ENCODE data around the gene ZNF467.

The ZNF467 gene

DNA sequence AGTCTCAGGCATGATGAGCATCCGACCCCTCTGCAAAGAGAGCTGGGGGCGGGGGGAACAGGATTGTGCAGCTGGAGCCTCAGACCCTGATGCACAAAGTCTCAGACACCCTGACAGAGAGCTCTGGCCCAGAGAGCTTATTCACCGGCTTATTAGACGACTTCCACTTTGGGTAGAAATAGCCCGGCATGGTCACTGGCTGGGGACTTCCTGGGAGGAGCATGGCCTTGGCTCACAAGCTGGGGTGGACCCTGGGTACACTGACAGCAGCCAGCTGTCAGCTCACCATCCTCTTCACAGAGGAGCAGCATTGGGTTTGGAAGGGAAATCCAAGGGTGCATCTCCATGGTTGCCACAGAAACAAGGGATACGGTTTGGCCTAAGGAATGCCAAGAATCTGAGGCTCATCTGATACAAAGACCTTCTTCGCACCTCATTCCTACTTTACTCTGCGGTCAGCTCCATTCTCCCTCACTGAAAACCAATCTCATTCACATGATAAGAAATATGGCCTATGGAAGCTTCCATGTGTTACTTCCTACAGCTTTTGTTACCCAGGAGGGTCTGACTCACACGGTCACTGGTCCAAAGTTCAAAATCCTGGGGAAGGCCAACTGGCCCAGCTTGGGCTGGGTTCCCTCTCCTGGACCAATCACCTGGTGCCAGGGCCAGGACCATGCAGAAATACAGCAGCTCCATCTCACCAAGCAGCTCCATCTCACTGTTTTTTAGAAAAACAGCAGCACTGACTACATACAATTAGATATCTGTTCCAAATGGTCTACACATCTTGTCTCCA is 25.1 kb downstream of the ZNF467 start:
- no peak for DNase-seq (ENCODE audit: low read depth in 2 of 2)

DNA sequence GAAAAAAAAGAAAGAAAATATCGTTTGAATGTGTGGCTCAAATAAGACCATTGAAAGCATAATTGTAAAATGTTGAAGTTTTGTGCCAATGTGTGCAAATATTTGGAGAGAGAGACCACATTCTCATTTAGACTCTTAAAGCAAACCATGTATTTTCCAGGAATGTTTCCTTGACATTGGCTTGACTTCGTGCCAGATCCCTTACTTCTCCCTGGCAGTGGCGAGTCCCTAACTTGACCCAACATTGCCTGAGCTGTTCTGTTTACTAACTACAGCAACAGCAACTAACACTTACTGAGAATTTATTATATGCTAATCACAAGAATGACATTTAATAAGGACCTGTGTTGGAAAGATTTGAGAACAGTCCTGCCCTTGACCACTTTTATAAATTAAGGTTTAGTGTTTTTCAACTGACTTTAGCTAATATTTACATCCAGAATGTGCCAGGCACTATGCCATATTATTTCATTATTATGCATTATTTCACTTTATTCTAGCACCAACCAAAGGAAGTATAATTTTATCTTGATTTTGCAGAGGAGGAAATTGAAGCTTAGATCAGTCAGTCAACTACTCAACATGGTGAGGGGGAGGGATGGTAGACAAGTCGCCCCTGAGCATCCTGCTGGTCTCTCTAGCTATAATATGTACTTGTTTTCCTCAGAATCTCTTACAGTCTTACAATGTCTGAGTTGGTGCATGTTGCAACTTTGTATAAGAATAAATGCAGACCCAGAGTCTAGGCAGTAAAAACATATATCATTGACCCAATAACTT is 29.7 kb downstream of the ZNF467 start:
- no peak for DNase-seq (ENCODE audit: low read depth in 2 of 2)

GRCh38 chr7:149742075-149742701 is 31.2 kb downstream of the ZNF467 start:
- peak; percentile 47 to 54 for DNase-seq (ENCODE audit: low read depth in 2 of 2)

- no peak for DNase-seq (ENCODE audit: low read depth in 2 of 2)
Observed at GRCh38 chr7:149741629-149742028, 31.8 kb downstream of the ZNF467 start.

DNA sequence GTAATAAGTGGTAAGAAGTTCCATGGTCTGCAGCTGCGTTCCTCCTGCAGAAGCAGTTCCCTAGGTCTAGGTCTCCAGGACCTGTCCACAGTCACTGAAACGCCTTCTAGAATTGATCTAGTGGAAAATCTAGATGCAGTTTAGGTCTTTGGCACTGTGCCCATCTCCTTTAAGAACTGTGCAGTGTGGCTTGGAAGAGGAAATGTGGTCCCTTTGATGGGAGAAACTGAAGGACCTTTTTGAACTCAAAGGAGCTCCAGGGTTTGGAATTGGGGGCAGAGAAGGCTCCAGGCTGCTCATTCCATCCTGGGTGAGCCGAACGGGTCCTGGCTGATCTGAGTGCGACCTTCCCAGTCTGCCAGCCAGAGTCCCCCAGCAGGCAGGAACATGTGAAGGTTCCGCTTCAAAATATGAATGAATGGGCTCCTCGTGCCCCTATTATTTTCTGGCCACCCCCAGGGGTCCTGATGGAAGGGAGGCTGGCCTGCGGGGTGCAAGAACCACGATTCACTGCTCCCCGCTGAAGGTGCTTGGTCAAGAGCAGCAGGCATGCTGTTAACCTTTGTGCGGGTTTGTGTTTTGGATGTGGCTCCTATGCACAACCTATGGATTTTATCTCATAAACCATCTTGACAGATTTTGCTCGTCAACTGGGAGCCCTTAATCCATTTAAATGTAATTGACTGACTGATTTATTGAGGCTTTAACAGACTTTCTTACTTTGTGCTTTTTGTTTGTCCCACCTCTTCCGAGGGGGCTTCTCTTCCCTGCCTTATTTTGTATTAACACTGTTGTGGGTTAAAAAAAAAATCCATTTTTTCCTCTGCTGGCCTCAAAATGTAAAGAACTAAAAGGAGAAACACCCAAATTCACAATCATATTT is 36.7 kb downstream of the ZNF467 start:
- DNase-seq (ENCODE audit: low read depth in 2 of 2) = no peak

DNA sequence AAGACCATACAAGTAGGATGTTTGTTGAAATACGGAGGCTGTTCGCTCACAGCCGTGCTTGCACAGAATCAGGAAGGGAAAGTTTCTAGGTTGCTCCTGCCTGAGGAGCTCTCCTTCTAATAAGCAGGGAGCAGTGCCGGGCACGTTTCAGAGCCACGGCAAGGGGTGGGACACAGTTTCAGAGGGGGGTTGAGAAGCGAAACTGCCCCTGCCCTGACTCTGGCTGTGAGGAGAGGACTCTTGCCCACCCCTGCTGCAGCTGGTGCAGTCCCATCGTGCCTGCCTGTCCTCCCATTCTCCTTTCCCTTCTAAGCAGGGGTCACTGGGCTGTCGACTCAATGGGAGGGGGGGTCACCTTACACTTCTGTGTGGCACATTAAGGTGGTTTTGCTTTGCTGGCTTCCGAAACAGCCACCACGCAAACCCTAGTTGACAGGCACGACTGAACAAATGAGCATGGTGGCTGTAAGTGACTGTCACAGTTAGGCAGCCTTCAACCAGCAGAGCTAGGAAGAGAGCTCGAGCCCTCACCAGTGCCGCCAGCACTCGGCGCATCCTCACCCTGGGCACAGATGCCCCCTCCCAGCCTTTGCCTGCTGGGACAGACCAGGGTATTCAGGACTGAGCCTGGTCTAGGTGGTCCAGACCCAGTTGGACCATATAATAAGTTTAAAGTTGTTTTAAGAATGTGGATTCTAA is 37.5 kb downstream of the ZNF467 start:
- no peak for DNase-seq (ENCODE audit: low read depth in 2 of 2)

DNA sequence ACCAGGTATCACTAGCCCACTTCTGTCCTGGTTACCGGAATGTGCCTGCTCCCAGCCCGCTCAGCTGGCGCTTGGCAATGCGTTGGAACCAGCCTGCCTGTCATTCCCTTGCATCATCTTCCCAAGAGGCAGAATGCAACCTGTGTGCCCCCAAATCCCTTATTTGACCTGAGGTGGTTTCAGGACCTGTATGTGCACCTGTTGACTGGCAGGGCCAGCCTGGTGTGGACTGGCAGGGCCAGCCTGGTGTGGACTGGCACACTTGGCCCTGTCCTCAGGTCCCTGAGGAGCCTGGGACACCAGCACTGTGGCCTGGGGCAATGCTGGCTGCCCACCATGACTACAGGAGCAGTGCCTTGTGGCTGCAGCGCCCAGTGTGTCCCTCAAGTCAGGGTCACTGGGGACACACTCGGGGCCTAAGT is 38.2 kb downstream of the ZNF467 start:
- DNase-seq (ENCODE audit: low read depth in 2 of 2) = no peak

- no peak for DNase-seq (ENCODE audit: low read depth in 2 of 2)
Observed at GRCh38 chr7:149734791-149735075, 38.7 kb downstream of the ZNF467 start.

GRCh38 chr7:149733924-149734790 is 39.2 kb downstream of the ZNF467 start:
- no peak for DNase-seq (ENCODE audit: low read depth in 2 of 2)

- DNase-seq (ENCODE audit: low read depth in 2 of 2) = no peak
Observed at GRCh38 chr7:149733131-149733923, 40.1 kb downstream of the ZNF467 start.

GRCh38 chr7:149732611-149733010 is 40.8 kb downstream of the ZNF467 start:
- no peak for DNase-seq (ENCODE audit: low read depth in 2 of 2)

DNA sequence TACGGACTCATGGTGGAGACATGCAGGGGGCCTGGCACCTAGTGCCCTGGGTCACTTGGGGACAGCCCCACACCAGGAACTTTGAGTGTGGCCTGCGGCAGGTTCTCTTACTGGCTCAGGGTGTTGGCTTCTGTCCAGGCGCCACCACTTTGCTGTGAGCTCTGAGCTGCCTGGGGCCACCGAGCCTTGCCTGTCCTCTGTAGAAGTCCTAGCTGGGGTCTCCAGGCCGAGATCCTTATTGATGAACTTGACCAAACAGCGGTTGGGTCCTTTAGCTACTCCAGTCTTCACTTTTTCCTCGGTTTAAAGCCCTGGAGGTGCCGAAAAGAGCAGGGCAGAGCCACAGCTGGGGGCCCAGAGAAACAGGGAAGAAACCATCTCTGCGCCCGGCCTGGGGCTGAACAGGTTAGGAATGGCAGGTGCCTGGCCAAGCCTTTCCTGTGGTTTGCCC is 41.3 kb downstream of the ZNF467 start:
- no peak for DNase-seq (ENCODE audit: low read depth in 2 of 2)

DNA sequence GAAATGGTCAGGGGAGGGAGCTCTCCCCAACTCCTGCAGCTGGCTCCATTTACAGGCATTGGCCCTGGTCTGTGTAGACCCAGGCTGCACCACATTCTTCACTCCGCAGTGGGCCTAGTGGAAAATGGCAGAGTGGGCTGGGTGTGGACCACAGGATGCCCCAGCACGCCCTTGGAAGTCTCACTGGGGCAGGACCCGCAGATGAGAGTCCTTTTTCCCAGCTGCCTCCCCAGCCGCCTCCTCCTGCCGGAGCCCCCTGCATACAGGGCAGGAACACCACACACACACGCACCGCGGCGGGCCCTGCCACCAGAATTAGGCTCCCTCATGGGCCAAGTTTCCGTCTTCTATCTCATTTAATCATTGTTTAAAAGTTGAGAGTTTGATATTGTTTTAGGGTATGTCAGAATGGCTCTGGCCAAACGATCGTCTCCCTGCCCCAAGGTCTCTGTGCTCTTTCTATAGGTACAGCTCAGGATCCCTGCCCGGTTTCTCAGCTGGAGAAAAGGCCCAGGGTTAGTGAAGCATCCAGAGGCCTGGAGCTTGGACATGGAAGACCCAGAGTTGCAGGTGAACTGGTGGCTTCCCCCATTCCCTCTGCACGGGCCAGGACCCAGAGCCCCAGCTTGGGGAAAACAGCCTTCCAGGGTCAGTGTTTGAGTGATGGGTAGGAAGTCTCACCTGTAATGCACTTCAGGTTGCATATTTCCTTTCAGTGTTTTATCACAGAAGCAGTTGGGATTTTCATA is 42.0 kb downstream of the ZNF467 start:
- no peak for DNase-seq (ENCODE audit: low read depth in 2 of 2)

DNA sequence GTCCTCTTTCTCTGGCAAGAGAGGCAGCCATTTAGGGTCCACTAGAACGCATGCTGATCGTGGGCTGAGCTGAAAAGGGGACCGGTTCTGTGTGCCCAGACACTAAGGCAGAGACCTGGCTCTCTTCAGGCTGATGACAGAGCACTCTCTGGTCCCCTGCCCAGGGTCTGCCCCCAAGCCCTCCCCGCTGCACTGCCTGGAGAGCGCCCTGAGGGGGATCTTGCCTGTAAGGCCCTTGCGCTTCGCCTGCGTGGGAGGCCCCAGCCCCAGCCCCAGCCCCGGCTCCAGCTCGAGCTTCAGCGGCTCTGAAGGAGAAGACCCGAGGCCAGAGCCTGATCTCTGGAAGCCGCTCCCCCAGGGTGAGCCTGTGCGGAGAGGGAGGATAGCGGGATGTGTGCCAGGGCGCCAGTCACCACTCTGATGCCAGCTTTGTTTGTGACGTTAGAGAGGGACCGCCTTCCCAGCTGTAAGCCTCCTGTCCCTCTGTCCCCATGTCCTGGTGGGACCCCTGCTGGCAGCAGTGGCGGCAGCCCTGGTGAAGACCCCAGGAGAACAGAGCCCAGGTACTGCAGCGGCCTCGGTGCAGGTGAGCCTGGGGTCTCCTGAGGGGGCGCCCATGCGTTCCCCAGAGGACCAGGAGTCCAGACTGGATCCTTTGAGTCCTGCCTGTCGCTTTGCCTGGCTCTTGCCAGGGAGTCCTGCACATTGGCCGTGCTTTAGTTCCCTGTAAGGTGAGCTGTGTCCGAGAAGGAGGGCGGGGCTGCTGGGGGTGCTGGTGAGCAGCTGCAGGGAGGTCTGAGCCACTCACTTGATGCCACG is 43.2 kb downstream of the ZNF467 start:
- no peak for DNase-seq (ENCODE audit: low read depth in 2 of 2)

DNA sequence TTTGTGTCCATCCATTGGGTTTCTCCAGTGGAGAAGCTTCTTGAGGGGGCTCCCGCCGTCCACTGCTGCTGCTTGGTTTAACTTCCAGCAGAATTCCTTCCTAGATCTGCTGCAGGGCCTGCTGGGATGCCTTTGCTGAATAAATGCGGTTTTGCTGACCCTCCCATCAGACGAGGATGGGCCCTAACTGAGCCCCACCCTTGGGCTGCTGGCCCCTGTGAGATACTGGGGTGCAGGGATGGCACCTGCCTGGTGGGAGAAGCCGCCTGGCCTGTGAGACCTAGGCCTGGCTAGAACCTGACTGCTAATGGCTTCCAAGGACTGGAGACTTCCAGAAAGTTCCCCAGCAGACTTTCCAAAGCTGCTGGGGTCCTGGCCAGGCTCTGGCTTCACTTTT is 43.8 kb downstream of the ZNF467 start:
- no peak for DNase-seq (ENCODE audit: low read depth in 2 of 2)

- no peak for DNase-seq (ENCODE audit: low read depth in 2 of 2)
Observed at GRCh38 chr7:149728491-149729375, 44.7 kb downstream of the ZNF467 start.

All from stimulated activated CD4-positive, alpha-beta T cell treated with anti-CD3 and anti-CD28 coated beads, Interleukin-4, amount 100 ng/mL, for 48 hours (primary cell).